Measurements from ENCODE around the gene SENP6. TPM values are rescaled to one million over a fixed set of nuclear protein-coding genes. Genes with fewer than 3 reads are reported as not detected.

Gene SENP6
- total RNA-seq, 1 experiment from 2014 or later: 116 TPM

GRCh38 chr6:75611011-75611701 lies 9.5 kb downstream of the SENP6 start:
- H3K23me2 ChIP-seq (ENCODE audit: insufficient read length, low read depth, low read length, poor library complexity, severe bottlenecking): no peaks in the 10 kb centered on the region
- no peak overlapping the region for H3K18ac ChIP-seq (ENCODE audit: insufficient read length, low read depth, low read length)
- no peaks in the 10 kb centered on the region for H3K27me3 ChIP-seq (ENCODE audit: insufficient read depth, low read length)
- WGBS (ENCODE audit: extremely low coverage, insufficient read length, low lambda C conversion rate): no CpG with 5 or more reads among the region's 2 CpGs
- no peak overlapping the region for H3K9ac ChIP-seq (ENCODE audit: extremely low read depth, insufficient read length, low read length)
- no peak overlapping the region for H4K5ac ChIP-seq (ENCODE audit: insufficient read length, low read depth, low read length)
- H4K91ac ChIP-seq (ENCODE audit: insufficient read length, low read depth, low read length): no peak overlapping the region
- H2AK5ac ChIP-seq (ENCODE audit: insufficient read length, low read length): no peak overlapping the region
- Mint-ChIP-seq H3K9me3 (no peaks in the 10 kb centered on the region; a peak in 1 of 5 replicates), H3K27ac (peak overlapping the region in 2 of 3 experiments; percentile 2 to 50; a peak in 2 of 7 replicates), H3K36me3 (ENCODE audit: insufficient read depth in 1 of 3, low read depth in 3 of 3) (peaks cover 1 to 11% (median 2%) of the 10 kb centered on the region in 3 experiments; a peak in 5 of 7 replicates), H3K27me3 (ENCODE audit: low read depth) (no peaks in the 10 kb centered on the region), H3K4me1 (peaks cover 52 to 57% of the 10 kb centered on the region in 2 experiments), H3K4me3 (no peak overlapping the region)
- H3K14ac ChIP-seq (ENCODE audit: insufficient read depth, low read length): no peak overlapping the region
- H3T11ph ChIP-seq (ENCODE audit: low read length): no peak overlapping the region
- H3K56ac ChIP-seq (ENCODE audit: insufficient read length, low read depth, low read length): no peak overlapping the region
- no peak overlapping the region for H2BK120ac ChIP-seq (ENCODE audit: low read depth, low read length, poor library complexity, severe bottlenecking)
- H2BK15ac ChIP-seq (ENCODE audit: low read depth, low read length): no peak overlapping the region
- H4K20me1 ChIP-seq (ENCODE audit: control insufficient read depth, insufficient read depth, insufficient read length): no peaks in the 10 kb centered on the region
- H2AFZ ChIP-seq (ENCODE audit: low read length): no peak overlapping the region
- no peak overlapping the region for H3K4me2 ChIP-seq (ENCODE audit: insufficient read depth, insufficient read length, low read length)
- DNase-seq: no peak
- H3K23ac ChIP-seq (ENCODE audit: insufficient read length, low read depth, low read length): no peak overlapping the region
- H2BK12ac ChIP-seq (ENCODE audit: insufficient read length, low read depth, low read length): no peak overlapping the region
- no peak overlapping the region for H3K27ac ChIP-seq (ENCODE audit: insufficient read length, low read depth, low read length)
- H3K79me2 ChIP-seq (ENCODE audit: insufficient read depth, low read length): peaks cover 63% of the 10 kb centered on the region
- H3K4ac ChIP-seq (ENCODE audit: low read depth, low read length): no peak overlapping the region
- no peak overlapping the region for H2BK5ac ChIP-seq (ENCODE audit: insufficient read length, low read length)
- H3K4me1 ChIP-seq (ENCODE audit: insufficient read depth, low read length): peaks cover 4% of the 10 kb centered on the region; the same call in 1 of the 2 replicates
- no peak overlapping the region for H4K8ac ChIP-seq (replicated peaks; ENCODE audit: insufficient read length, low read depth, low read length)
- no peak for TF ChIP-seq CTCF (conservative IDR thresholded peaks at IDR 0.05)
- H3K9me3 ChIP-seq (ENCODE audit: control insufficient read depth, low read depth, low read length): no peaks in the 10 kb centered on the region
- peaks cover 10% of the 10 kb centered on the region for H3K79me1 ChIP-seq (ENCODE audit: insufficient read depth, low read depth, low read length, poor library complexity, severe bottlenecking)
- no peak overlapping the region for H2BK20ac ChIP-seq (ENCODE audit: low read depth, low read length, poor library complexity, severe bottlenecking)

All from H9 (cell line).